CD4-positive, alpha-beta T cell treated with Interferon gamma for 1 hour (primary cell): ENCODE measurements around the gene ANTXR1.

Experiments used
- DNase-seq: peaks from one replicate; pipeline ENCODE4 v3.0.0-alpha.2; 2020

ANTXR1 gene

GRCh38 chr2:69076601-69077000, 63.6 kb downstream of the ANTXR1 start:
- no peak for DNase-seq

DNA sequence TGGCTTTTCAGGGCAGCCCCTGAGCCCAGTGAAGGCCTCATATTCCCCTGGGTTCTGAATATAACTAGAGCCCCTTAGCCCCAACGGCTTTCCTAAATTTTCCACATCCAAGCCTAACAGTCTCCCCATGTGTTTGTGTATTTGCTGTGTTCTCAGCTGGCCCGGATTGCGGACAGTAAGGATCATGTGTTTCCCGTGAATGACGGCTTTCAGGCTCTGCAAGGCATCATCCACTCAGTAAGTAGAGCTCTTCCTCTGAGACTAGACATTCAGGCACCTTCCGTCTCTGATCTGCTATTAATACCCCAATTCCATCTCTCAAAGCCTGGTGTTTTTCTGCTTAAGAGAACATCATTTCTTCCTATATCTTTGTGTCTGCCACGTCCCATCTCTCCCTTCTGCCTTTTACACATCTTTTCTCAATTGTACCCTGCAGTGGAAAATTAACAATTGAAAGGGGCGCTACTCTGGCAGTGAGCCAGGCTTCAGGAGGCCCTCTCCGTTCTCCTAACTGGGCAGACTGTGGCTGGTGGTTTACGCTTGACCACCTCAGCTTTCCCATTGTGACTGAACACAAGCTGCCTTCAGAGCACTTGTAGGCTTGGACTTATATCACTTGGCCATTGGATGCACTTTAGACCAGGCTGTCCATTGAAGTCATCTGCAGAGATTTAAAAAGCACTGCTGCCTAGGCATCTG, 64.4 kb downstream of the ANTXR1 start:
- no peak for DNase-seq

DNA sequence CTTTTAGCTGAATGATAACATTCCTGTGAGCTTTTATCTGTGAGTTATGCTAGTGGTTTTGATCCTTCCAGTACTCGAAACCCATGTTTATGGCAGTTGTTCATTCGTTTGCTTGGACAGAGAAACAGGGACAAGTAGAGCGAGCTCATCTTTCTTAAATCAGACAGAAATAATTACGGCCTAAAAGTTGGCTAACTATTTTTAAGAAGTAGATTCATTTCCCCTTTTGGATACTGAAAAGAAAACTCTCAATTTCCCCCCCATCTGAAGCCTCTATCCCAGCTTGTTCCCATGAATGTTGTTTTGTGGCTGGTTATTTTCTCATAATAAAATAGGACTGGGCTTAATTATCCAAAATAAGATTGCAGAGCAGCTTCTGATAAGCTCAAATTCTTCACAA, 67.1 kb downstream of the ANTXR1 start:
- DNase-seq: no peak

- DNase-seq: no peak
Observed at GRCh38 chr2:69081001-69081580, 68.1 kb downstream of the ANTXR1 start.

DNA sequence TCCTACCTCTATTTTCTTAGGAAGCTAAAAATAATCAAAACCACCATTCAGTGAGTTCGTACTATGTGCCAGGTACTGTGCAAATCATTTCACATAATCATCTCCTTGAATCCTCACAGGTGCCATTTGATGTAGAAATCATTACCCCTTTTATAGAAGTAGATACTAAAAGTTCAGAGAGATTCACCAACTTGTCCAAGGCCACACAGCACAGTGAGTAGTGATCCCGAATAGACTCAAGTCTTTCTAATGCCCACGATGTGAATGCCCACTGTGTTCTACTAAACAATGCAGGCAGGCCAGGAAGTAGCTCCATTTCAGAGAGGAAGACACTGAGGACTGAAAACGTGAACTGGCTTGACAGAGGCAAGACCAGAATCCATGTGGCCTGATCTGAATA, 68.8 kb downstream of the ANTXR1 start:
- DNase-seq: no peak

- DNase-seq: peak; percentile 2
Observed at GRCh38 chr2:69082430-69082997, 69.5 kb downstream of the ANTXR1 start.

- no peak for DNase-seq
Observed at GRCh38 chr2:69083235-69083748, 70.3 kb downstream of the ANTXR1 start.

DNA sequence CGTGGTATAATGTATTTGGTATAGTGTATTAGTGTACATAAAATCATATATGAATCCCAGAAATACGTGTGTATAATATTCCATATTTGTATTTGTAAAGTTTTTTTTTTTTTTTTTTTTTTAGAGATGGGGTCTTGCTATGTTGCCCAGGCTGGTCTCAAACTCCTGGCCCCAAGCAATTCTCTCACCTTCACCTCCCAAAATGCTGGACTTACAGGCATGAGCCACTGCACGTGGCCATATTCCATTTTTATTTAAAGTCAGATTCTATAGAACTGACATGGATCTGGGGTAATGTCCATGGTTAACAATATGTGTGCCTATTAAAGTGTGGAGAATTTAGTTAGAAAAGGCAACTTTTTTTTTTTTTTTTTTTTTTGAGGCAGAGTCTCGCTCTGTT, 71.5 kb downstream of the ANTXR1 start:
- no peak for DNase-seq

DNA sequence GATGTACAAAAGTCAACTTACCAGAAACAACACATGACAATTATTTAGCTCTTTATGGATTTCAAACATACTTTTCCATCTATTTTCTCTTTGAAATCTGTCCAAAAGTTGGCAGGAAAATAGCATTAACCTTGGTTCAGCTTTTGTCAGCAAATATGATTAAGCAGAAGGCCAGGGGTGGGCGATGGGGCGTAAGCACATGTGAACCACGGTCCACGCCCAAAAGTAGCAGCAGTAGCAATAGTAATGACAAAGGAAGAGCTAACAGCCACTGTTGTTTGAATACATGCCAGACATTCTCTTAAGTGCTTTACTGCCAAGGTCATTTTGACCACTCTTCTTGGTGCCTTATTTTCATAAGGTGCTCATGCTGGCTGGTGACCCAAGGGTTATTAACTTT, 73.5 kb downstream of the ANTXR1 start:
- no peak for DNase-seq

DNA sequence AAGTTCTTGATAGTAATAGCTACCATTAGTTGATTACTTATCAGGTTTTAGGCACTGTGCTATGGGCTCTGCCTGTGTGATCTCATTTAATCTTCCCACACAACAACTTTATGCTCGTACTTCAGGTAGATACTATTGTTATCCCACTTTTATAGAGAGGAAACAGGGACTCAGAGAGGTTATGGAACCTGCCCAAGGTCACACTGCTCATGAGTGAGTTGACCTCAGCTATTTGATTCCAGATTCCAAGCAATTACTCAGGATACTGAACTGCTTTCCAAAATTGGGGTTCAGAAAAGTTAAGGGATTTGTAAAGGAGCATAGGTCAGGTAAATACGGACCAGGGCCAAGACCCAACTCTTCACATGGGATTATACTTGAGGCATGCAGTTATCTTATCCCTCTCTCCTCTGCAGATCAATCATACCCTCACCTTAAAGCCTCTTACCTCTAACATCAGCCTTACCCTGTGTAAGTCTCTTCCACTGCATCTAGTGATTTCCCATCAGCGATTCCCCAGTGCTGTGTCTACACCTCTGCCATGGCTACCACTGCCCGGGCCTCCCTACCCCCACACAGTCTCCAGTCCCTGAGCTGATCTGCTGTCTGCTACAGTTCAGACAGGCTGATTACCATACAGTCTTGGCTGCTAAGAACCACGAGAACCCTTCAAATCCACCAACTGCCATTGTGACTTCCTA, 74.4 kb downstream of the ANTXR1 start:
- no peak for DNase-seq

GRCh38 chr2:69087912-69088240, 74.9 kb downstream of the ANTXR1 start:
- DNase-seq: no peak

- DNase-seq: no peak
Observed at GRCh38 chr2:69088466-69088865, 75.5 kb downstream of the ANTXR1 start.

DNA sequence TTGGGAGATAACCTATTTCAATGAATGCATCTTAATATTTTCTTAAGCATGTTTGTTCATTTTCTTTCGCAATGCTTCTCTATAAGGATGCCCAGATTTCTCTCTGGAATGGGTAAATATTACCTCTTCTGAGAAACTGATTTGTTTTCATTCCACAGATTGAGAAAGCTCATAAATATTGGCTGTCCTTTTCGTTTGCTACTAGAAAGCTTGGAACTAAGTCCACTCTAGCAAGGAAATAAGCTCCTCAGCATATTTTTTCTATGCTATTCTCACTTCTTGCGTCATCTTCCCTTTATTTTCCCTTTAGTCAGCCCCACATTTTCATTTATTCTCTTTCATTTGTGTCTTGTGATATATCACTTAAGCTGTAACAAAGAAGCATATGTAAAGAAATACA, 76.3 kb downstream of the ANTXR1 start:
- no peak for DNase-seq

- DNase-seq: no peak
Observed at GRCh38 chr2:69089998-69090397, 77.0 kb downstream of the ANTXR1 start.

GRCh38 chr2:69090820-69091219, 77.8 kb downstream of the ANTXR1 start:
- DNase-seq: no peak

DNA sequence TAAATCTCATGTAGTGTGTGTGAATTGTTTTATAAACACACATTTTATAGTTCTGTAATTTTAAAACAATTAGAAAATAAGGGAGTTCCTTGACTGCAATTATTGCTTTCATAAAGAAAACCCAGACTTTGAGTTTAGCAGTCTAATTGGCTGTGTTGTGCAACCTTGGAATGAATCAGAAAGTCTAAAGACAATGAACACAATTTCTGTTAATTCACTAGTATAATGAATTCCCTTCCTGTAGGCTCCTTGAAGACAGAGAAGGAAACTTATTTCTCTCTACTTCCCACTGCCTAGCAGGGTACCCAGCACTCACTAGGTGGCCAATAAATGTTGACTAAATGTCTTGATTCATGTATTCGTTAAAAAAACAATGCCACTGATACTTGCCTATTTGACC, 79.9 kb downstream of the ANTXR1 start:
- DNase-seq: no peak

- no peak for DNase-seq
Observed at GRCh38 chr2:69095305-69095704, 82.3 kb downstream of the ANTXR1 start.

- DNase-seq: no peak
Observed at GRCh38 chr2:69096326-69097095, 83.5 kb downstream of the ANTXR1 start.

DNA sequence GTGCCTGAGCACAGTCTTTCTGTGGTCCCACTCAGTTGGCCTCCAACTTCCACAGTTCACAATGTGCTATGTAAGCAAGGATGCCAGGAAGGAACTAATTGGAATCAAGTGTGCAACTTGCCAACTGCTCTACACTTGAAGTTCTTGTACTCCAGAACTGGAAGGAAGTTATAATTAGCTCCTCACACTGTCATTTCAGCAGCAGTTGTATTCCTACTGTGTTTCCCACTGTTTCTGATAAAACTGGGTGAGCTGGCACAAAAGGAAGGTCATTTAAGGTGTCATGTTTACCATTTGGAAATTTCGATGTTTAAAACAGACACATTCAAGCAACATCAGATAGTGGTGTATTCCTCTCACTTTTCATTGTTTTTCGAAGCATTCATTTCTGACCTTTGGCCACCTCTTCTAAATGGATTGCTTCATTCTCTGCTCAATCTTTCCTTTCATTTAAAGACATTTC, 84.2 kb downstream of the ANTXR1 start:
- DNase-seq: no peak

- no peak for DNase-seq
Observed at GRCh38 chr2:69097891-69098655, 85.1 kb downstream of the ANTXR1 start.

GRCh38 chr2:69099541-69099940, 86.6 kb downstream of the ANTXR1 start:
- DNase-seq: no peak

DNA sequence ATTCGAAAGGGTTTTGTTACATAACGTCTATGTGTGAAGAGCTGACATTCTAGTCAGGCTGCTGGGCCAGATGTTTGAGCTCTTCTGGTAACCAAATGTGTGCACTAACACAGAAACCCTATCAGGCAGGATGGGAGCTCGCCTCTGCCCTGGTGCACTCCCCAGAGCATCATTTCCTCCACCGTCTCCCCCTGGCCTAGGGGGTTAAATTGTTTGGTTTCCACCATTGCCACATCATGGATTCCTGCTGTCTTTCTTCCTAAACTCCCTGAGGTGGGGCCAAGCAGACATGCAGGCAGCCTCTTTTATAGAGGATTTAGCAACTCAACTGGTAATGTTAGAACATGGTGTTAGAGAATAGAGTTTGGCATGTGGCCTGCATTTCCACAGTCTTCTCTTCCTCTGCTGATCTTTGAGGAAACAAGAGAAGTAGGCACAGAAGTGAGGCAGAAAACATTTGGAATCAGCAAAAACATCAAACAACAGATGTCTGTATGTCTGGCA, 87.3 kb downstream of the ANTXR1 start:
- DNase-seq: no peak
